Measurements from ENCODE around the gene HSPA12B.

HSPA12B gene

DNA sequence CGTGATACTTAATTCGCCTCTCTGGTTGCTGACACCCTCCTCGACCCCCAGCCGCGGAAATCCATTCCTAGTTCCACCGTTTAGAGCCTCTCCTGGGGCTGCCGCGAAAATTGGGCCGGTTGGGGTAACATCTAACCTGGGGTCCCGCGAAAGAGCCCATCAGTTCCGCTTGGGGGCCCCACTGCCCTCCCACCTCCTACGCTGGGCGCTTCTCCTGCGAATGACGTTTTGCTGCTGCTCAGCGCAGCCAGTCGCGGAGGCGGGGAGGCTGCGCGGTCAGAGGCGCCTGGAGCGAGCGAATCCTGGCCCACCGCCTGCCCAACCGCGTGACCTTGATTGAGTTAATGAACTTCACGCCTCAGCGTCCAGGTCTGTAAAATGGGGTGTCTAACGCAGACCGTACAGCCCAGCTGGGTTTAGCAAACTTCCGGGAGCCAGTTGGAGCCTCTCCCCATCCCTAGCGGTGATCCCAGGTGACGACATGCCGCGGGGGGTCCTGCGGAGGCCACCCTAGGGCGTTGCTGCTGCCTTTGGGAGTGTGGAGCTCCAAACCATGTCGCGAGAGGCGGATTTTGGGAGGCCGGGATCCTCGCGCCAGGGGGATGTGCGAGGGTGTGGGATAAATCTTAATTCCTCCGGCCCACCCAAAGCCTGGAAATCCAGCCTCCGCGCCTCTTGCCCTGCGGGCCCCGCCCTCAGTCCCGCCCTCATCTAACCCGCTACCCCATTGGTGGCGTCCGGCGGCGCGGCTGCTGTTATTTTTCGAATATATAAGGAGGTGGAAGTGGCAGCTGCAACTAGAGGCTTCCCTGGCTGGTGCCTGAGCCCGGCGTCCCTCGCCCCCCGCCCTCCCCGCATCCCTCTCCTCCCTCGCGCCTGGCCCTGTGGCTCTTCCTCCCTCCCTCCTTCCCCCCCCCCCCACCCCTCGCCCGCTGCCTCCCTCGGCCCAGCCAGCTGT is 63.3 kb downstream of the HSPA12B start, which contains the start of gene CDC25B:
TSS of gene CDC25B (plus strand) at position 800 of the 958 bp plus-strand sequence. CDS start 222 bp downstream, outside the sequence.
- peak; percentile 98 for DNase-seq
- TF ChIP-seq, protein P1, sequence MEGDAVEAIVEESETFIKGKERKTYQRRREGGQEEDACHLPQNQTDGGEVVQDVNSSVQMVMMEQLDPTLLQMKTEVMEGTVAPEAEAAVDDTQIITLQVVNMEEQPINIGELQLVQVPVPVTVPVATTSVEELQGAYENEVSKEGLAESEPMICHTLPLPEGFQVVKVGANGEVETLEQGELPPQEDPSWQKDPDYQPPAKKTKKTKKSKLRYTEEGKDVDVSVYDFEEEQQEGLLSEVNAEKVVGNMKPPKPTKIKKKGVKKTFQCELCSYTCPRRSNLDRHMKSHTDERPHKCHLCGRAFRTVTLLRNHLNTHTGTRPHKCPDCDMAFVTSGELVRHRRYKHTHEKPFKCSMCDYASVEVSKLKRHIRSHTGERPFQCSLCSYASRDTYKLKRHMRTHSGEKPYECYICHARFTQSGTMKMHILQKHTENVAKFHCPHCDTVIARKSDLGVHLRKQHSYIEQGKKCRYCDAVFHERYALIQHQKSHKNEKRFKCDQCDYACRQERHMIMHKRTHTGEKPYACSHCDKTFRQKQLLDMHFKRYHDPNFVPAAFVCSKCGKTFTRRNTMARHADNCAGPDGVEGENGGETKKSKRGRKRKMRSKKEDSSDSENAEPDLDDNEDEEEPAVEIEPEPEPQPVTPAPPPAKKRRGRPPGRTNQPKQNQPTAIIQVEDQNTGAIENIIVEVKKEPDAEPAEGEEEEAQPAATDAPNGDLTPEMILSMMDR (IDR thresholded peaks at IDR 0.05; ENCODE audit: low read depth, low read length) = peak; percentile 49
- H3K9me3 ChIP-seq = no peaks in the 10 kb centered on the region
- H3K27me3 ChIP-seq = no peaks in the 10 kb centered on the region
- peak within 1 kb of the TSS; percentile 95 for H3K4me3 ChIP-seq (ENCODE audit: low read depth, low read length)
- H3K36me3 ChIP-seq = peaks cover 22% of the 10 kb centered on the region
- H3K4me1 ChIP-seq = peaks cover 30% of the 10 kb centered on the region

- Histone ChIP-seq H3K4me1 (peaks cover 37% of the 10 kb centered on the region), H3K36me3 (peaks cover 31% of the 10 kb centered on the region), H3K27me3 (no peaks in the 10 kb centered on the region), H3K4me3 (ENCODE audit: low read depth, low read length) (peak overlapping the region; percentile 95), H3K9me3 (no peaks in the 10 kb centered on the region)
- DNase-seq = no peak
- TF ChIP-seq, protein P1 (IDR thresholded peaks at IDR 0.05; ENCODE audit: low read depth, low read length) = no peak
These were observed 64.2 kb downstream of the HSPA12B start for GRCh38 chr20:3796477-3797225.

DNA sequence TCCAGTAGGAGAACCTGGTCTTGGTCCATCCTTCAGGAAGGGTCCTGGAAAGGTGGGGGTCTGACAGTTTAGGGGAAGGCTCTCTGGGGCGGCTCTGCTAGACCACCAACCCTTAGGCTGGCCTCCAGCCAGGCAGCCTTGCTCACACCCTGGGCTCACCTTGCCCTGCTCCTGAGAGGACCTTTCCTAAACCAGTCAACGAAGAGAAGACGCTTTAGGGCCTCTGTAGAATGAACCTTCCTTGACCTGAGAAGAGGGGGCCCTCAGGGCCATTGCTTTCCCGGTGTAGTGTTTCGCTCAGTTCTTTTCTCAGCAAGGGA is 64.7 kb downstream of the HSPA12B start:
- TF ChIP-seq, protein P1 (IDR thresholded peaks at IDR 0.05; ENCODE audit: low read depth, low read length) = no peak
- H3K36me3 ChIP-seq = peaks cover 36% of the 10 kb centered on the region
- H3K9me3 ChIP-seq = no peaks in the 10 kb centered on the region
- H3K4me3 ChIP-seq (ENCODE audit: low read depth, low read length) = peak overlapping the region; percentile 95
- H3K4me1 ChIP-seq = peaks cover 37% of the 10 kb centered on the region
- no peaks in the 10 kb centered on the region for H3K27me3 ChIP-seq
- DNase-seq = no peak

DNA sequence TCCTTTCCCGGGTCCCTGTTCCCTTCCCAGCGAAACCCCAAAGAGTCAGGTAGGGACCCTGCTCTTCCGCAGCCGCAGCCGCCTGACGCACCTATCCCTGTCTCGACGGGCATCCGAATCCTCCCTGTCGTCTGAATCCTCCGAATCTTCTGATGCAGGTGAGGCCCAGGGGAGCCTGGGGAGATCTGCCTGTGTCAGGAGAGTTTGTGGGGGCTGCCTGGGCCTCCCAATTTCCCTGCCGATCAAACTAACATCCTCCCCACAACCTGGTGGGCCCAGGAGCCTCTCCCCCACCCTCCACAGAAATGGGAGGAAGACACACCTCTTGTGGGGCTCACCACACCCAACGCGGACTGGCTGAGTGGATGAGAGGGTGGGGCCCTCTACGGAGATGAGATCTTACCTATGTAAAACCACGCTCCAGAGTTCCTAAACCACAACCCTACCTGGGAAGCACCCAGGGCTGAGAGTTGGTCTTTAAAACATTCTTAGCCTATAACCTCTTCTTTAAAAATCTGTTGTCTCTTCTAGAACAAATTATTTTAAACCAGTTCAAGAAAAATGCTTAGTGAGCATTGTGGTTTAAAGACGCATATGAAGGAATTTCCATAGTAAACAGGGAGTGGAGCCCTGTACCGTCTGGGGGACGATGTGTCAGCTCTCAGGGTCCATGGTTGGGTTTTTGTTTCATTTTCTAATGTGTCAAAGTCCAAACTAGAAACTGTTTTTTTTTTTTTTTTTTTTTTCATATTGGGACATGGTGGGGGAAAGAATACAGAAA is 65.3 kb downstream of the HSPA12B start:
- no peaks in the 10 kb centered on the region for H3K27me3 ChIP-seq
- no peak for DNase-seq
- TF ChIP-seq, protein P1 (IDR thresholded peaks at IDR 0.05; ENCODE audit: low read depth, low read length) = no peak
- H3K4me3 ChIP-seq (ENCODE audit: low read depth, low read length) = peak overlapping the region; percentile 95
- peaks cover 37% of the 10 kb centered on the region for H3K4me1 ChIP-seq
- H3K9me3 ChIP-seq = no peaks in the 10 kb centered on the region
- H3K36me3 ChIP-seq = peaks cover 42% of the 10 kb centered on the region

DNA sequence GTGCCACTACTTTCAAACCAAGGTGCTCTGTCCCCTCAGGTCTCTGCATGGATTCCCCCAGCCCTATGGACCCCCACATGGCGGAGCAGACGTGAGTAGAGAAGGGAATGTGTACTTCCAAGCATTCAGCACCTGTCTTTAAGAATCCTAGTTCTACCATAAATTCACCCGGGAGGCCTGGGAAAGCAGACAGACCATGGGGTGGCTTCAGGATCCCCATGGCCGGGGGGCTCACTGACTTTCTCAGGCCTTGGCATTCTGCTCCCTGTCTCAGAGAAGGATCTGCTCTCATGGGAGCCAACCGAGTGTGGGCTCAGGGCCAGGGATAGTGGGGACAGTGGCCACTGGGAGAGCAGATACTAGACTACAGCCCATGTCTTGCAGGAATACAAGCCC is 65.9 kb downstream of the HSPA12B start:
- Histone ChIP-seq H3K36me3 (peaks cover 48% of the 10 kb centered on the region), H3K4me3 (ENCODE audit: low read depth, low read length) (peak overlapping the region; percentile 7), H3K27me3 (no peaks in the 10 kb centered on the region), H3K4me1 (peaks cover 37% of the 10 kb centered on the region), H3K9me3 (no peaks in the 10 kb centered on the region)
- no peak for DNase-seq
- TF ChIP-seq, protein P1 (IDR thresholded peaks at IDR 0.05; ENCODE audit: low read depth, low read length) = no peak
